Measurements from ENCODE around the gene SNTB2. TPM values are rescaled to one million over a fixed set of nuclear protein-coding genes. Genes with fewer than 3 reads are reported as not detected.
A peak's percentile ranks its signal among the peaks of the same experiment; 100 is the strongest.

SNTB2 gene
- total and polyA plus RNA-seq, 8 donors, result 4.0 to 74.4 (median 22.1) TPM

GRCh38 chr16:69346683-69347082 is 159.7 kb downstream of the SNTB2 start:
- Histone ChIP-seq H3K36me3 (peaks cover 9 to 62% (median 54%) of the 10 kb centered on the region in 4 donors), H3K27me3 (no peaks in the 10 kb centered on the region), H3K4me3 (no peak overlapping the region), H3K9me3 (no peaks in the 10 kb centered on the region), H3K4me1 (peaks cover 0 to 39% (median 17%) of the 10 kb centered on the region in 4 donors), H3K27ac (no peak overlapping the region)
- TF ChIP-seq POLR2A (IDR thresholded peaks at IDR 0.05) (no peak), EP300 (IDR thresholded peaks at IDR 0.05) (no peak), POLR2AphosphoS5 (IDR thresholded peaks at IDR 0.05) (no peak)
- TF ChIP-seq, protein P1, sequence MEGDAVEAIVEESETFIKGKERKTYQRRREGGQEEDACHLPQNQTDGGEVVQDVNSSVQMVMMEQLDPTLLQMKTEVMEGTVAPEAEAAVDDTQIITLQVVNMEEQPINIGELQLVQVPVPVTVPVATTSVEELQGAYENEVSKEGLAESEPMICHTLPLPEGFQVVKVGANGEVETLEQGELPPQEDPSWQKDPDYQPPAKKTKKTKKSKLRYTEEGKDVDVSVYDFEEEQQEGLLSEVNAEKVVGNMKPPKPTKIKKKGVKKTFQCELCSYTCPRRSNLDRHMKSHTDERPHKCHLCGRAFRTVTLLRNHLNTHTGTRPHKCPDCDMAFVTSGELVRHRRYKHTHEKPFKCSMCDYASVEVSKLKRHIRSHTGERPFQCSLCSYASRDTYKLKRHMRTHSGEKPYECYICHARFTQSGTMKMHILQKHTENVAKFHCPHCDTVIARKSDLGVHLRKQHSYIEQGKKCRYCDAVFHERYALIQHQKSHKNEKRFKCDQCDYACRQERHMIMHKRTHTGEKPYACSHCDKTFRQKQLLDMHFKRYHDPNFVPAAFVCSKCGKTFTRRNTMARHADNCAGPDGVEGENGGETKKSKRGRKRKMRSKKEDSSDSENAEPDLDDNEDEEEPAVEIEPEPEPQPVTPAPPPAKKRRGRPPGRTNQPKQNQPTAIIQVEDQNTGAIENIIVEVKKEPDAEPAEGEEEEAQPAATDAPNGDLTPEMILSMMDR (IDR thresholded peaks at IDR 0.05), result no peak
- no peak for DNase-seq
- 85 to 89% (median 88%) methylated on average over 6 of the region's 6 CpGs for WGBS, 5 donors
- intact Hi-C loops (cut with DNase I; ENCODE audit: low total_unique reads), result no loop called here

DNA sequence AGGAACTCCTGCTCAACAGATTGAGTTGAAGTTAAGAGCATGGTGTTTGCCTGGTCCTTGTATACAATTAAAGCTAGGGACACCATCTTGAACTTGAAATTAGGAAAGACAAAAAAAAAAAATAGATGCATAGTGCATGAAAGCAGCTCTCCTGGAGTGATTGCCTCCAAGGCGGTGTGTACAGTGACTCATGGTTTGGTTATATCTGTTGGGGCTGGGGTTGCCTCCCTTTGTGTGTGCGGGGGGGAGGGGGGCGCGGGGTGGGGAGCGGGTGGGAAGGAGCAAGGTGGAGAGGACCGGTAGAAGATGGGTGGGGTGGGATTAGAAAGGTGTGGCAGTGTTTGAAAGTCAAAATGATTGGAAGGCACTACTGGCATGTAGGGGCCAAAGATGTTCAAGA is 161.3 kb downstream of the SNTB2 start:
- intact Hi-C loops (cut with DNase I; ENCODE audit: low total_unique reads), result no loop called here

DNA sequence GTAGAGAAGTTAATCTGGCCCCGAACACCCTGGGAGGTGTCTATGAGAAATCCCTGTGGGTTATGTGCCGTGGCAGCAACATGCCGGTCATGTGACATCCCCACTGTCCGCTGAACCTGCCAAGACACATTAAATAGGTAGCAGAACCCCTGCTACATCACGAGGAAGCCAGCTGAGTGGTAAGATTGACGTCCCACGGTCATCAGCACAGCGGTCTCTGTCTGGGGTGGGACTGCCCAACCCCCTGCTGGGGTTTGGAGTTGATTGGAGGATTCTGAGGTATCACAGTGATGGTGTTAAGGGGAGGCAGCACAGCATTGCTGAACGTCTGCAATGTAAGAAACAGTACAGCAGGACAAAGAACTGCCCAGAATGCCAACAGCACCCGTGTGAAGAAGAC is 162.6 kb downstream of the SNTB2 start:
- WGBS, 5 donors, result 84 to 95% (median 87%) methylated on average over 8 to 10 of the region's 10 CpGs
- no peak overlapping the region for H3K27ac ChIP-seq
- peaks cover 11 to 46% (median 38%) of the 10 kb centered on the region in 4 donors for H3K36me3 ChIP-seq
- H3K4me3 ChIP-seq, result no peak overlapping the region
- no peaks in the 10 kb centered on the region for H3K9me3 ChIP-seq
- TF ChIP-seq POLR2AphosphoS5 (IDR thresholded peaks at IDR 0.05) (no peak), EP300 (IDR thresholded peaks at IDR 0.05) (no peak), POLR2A (IDR thresholded peaks at IDR 0.05) (no peak)
- TF ChIP-seq, protein P1 (IDR thresholded peaks at IDR 0.05), result no peak
- H3K4me1 ChIP-seq, result peaks cover 0 to 34% (median 19%) of the 10 kb centered on the region in 4 donors
- no peak for DNase-seq
- intact Hi-C loops (cut with DNase I; ENCODE audit: low total_unique reads), result no loop called here
- no peaks in the 10 kb centered on the region for H3K27me3 ChIP-seq

More for the DNA sequence above, 161.3 kb downstream of the SNTB2 start:
- 52 to 82% (median 59%) methylated on average over 6 of the region's 6 CpGs for WGBS, 5 donors
- Histone ChIP-seq H3K27ac (no peak overlapping the region), H3K27me3 (no peaks in the 10 kb centered on the region), H3K4me1 (peaks cover 0 to 34% (median 19%) of the 10 kb centered on the region in 4 donors), H3K4me3 (no peak overlapping the region), H3K36me3 (peaks cover 10 to 55% (median 47%) of the 10 kb centered on the region in 4 donors), H3K9me3 (no peaks in the 10 kb centered on the region)
- DNase-seq, result peak in 1 of 2 donors; percentile 29
- TF ChIP-seq, protein P1 (IDR thresholded peaks at IDR 0.05), result no peak
- no peak for TF ChIP-seq POLR2A (IDR thresholded peaks at IDR 0.05)
- TF ChIP-seq EP300 (IDR thresholded peaks at IDR 0.05), result no peak
- TF ChIP-seq POLR2AphosphoS5 (IDR thresholded peaks at IDR 0.05), result no peak

GRCh38 chr16:69350536-69351133 is 163.7 kb downstream of the SNTB2 start:
- Histone ChIP-seq H3K27ac (peak overlapping the region; percentile 44 to 74 (median 69)), H3K9me3 (no peaks in the 10 kb centered on the region), H3K4me3 (peak overlapping the region; percentile 26 to 39 (median 34)), H3K4me1 (peaks cover 0 to 34% (median 19%) of the 10 kb centered on the region in 4 donors), H3K27me3 (no peaks in the 10 kb centered on the region), H3K36me3 (peaks cover 13 to 46% (median 32%) of the 10 kb centered on the region in 4 donors)
- intact Hi-C loops (cut with DNase I; ENCODE audit: low total_unique reads), result no loop called here
- TF ChIP-seq POLR2AphosphoS5 (IDR thresholded peaks at IDR 0.05) (peak in 1 of 3 donors; percentile 20), EP300 (IDR thresholded peaks at IDR 0.05) (no peak), POLR2A (IDR thresholded peaks at IDR 0.05) (no peak)
- TF ChIP-seq, protein P1 (IDR thresholded peaks at IDR 0.05), result no peak
- 28 to 54% (median 40%) methylated on average over 6 of the region's 6 CpGs for WGBS, 5 donors
- peak; percentile 28 to 58 for DNase-seq
